GM18508 (cell line): ENCODE measurements around the gene UBE3B.

Experiments used
- ATAC-seq: cut with Tn5 transposase; IDR thresholded peaks from one replicate; pipeline ENCODE4 v1.9.1; 2021; ENCODE audit warnings: moderate number of reproducible peaks; ENCODE audit not compliant: insufficient read depth, unreplicated experiment

Gene UBE3B

GRCh38 chr12:109493938-109494337 is 16.5 kb downstream of the UBE3B start:
- no peak for ATAC-seq

DNA sequence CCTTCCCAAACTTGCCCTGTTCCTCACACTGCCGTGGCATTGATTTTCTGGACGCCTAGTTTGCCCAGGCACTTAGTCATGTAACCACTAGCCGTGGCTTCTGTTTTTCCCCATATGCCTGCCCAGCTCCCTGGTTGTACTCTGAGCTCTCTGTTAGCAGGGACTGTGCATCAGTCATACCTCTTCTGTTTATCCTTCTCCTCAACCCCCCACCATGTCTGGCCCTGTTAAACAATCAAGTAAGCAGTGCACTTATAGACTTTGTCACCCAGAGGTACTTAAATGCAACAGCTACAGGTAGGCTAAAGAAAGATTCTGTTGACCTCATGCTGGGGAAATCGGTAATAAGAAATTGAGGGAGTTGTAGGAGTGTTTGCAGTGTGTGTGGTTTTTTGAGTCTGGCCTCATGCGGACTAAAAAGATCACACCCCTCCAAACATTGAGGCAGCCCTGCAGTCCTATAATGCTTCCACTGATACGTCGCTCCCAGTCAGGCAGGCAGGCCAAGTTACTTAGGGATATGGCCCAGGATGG is 17.0 kb downstream of the UBE3B start:
- no peak for ATAC-seq

DNA sequence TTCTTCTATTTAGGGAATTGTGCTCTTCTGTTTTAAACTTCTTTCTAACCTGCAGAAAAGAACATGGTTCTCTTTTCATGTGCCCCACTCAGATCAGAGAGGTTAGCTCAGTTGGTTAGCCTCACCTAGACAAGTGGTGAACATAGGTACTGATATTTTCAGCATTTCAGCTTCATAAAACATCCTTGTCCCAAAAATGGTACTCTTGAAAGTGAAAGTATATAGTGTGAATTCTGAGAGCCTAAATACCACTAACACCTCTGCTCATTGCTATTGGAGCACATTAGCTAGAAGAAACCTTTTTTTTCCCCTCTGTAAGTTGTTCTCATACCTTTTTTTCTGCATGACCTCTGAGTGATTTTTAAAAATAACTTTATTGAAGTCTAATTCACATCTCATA is 17.6 kb downstream of the UBE3B start:
- no peak for ATAC-seq

GRCh38 chr12:109496306-109496705 is 18.9 kb downstream of the UBE3B start:
- no peak for ATAC-seq

- ATAC-seq = no peak
Observed at GRCh38 chr12:109497675-109498074, 20.2 kb downstream of the UBE3B start.

- no peak for ATAC-seq
Observed at GRCh38 chr12:109500406-109501185, 23.2 kb downstream of the UBE3B start.

DNA sequence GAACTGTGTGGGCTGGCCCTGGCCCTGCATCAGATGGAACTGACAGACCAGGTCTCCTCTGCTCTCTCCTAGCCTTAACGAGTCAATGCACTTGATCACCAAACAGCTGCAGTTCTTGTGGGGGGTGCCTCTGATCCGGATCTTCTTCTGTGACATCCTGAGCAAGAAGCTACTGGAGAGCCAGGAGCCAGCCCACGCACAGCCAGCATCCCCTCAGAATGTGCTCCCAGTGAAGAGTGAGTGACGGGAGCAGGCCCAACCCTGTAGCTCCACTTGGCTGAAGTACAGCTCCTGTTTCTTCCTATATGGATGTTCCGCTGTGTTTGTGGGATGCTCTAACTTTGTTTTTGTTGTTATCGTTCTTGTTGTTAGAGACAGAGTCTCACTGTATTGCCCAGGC is 23.9 kb downstream of the UBE3B start:
- no peak for ATAC-seq

DNA sequence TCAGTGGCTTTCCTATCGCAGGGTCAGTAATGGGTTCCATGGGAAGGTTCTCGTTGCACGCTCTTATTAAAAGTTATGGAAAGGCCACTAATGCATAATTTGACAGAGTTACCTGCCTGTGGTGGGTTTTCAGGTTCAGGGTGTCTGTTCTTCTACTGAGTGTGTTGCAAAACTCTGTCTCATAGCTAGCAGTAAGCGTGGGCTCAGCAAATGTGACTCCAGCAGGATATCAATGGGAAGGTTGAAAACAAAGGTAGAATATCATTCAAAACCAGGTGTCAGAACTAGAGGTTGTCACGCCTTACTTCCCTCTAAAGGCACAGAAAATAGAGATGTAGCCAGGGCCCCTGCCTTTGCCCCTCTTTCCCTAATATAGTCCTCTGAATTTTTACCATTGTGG is 24.9 kb downstream of the UBE3B start:
- no peak for ATAC-seq

DNA sequence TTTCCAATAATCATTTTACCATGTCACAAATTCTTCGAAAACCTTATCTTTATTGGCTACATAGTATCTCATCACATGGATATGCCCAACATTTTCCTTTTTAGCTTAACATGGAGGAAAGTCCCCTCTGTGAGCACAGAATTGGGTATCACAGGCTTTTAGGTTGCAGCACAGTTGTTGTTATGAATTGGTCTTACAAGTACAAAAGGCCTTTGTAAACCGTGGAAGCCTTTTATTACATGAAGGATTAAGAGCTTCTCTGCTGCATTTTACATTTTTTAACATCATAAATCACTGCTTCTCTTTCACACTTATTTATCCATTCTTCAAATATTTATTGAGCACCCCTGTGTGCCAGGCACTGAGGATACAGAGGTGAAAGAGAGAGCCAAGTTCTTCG is 26.2 kb downstream of the UBE3B start:
- ATAC-seq = no peak

- no peak for ATAC-seq
Observed at GRCh38 chr12:109504068-109504467, 26.6 kb downstream of the UBE3B start.

- ATAC-seq = no peak
Observed at GRCh38 chr12:109510196-109510595, 32.8 kb downstream of the UBE3B start.

GRCh38 chr12:109512608-109513007 is 35.2 kb downstream of the UBE3B start:
- ATAC-seq = no peak

DNA sequence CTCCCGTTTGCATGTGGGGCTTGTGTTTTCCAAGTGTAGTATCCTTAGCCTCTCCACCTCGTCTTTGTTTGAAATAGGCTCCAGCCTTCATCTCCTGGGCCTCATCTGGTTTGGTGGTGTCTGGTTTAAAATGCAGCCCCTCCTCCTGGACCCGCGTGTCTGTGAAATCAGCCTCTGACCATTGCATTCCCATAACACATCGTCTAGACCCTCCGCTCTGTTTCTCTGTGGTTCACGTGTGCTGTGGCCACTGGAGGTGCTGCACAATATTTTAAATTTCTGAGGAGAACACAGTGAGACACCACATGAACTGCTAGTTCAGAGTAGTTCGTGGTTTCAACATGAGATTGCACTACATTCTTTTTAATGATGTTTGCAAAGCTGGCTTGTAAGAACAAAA is 35.6 kb downstream of the UBE3B start:
- no peak for ATAC-seq

GRCh38 chr12:109513977-109514376 is 36.5 kb downstream of the UBE3B start:
- no peak for ATAC-seq

GRCh38 chr12:109517619-109518018 is 40.2 kb downstream of the UBE3B start:
- ATAC-seq = no peak

DNA sequence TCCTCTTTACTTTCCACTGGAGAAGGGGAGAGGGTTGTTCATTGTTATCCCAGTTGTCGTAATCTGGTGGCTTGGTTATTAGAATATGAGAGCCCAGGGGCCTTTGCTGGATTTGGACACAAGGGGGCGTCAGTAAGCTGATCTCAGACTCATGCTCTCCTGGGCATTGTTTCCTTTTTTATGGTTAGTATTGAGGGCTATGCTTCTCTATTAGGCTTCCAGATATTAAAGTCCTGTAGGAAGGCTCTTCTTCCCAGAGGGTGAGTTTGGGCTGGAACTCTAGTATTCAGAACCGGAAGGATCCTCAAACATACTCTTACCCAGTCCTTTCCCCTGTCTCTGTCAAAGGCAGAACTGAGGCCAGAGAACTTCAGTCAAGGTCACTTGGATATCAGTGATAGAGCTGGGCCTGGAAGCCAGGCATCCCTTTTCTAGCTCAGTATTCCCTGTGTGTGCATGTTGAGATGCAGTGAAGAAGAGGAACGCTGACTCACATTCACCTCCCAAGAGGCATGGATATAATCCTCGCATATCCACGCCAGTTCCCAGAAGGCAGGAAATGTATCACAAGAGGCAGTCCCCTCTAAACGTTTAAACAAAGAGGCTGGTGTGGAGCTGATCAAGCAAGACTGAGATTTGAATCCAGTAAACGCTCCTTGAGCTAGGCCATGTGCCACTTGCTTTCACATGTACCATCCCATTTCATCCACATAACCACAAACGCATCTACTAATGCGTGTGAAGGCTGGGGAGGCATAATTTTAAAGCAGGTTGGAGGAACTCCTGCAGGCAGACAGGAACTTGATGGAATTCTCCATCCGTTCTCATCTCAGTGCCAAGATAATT is 41.6 kb downstream of the UBE3B start:
- ATAC-seq = no peak

GRCh38 chr12:109519787-109520186 is 42.4 kb downstream of the UBE3B start:
- ATAC-seq = no peak

DNA sequence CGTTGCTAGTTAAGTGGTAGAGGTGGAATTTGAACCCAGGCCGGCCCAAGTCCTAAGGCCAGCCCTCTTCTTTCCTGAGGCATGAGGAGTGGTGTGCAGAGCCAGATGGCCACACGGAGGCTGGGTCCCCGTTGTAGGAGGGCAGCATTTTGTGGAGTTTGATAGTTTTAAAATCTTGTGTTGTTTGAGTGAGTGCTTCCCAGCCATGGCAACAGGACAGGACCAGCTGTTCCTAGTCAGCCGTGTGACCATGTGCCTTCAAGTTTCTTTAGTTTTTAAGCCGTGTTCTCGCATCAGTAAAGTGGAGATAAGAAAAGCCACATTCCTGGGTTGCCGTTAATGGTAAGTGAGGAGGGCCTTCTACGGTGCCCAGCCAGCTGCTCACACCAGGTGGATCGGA is 44.4 kb downstream of the UBE3B start:
- no peak for ATAC-seq

- no peak for ATAC-seq
Observed at GRCh38 chr12:109523071-109523470, 45.6 kb downstream of the UBE3B start.

GRCh38 chr12:109523504-109523903 is 46.1 kb downstream of the UBE3B start:
- no peak for ATAC-seq
